Endothelial cell of umbilical vein (primary cell): ENCODE results near the gene ZNF366. TPM values are rescaled to one million over a fixed set of nuclear protein-coding genes. Genes with fewer than 3 reads are reported as not detected.

Experiments
- BruUV-seq: library from RNA; stranded (reverse); fragments of 400-500 nt; replicated peaks from 2 replicates; lab custom pipeline; 2021; lab: Mats Ljungman, UMichigan
- CTCF ChIA-PET: fragments of 300-600, 350-600 bp; sonication (Branson Sonifier 250); formaldehyde crosslinking; loops from one replicate; lab custom pipeline; 2021; ENCODE audit warnings: antibody characterized with exemption, inconsistent platforms; lab: Charles Lee
- POLR2A ChIA-PET: fragments of 300-600, 350-600 bp; sonication (Branson Sonifier 250); formaldehyde crosslinking; loops from one replicate; lab custom pipeline; 2021; ENCODE audit warnings: antibody characterized with exemption, inconsistent platforms; lab: Charles Lee
- DNase-seq: peaks from one replicate; pipeline ENCODE4 v3.0.0-alpha.2; 2011; ENCODE audit warnings: low read depth, low spot score
- FAIRE-seq: peaks from 2 replicates; lab custom pipeline; 2011; peaks lifted over from hg19 to GRCh38; lab: Jason Lieb, UNC
- H2AFZ ChIP-seq: 2 replicates; pipeline ENCODE4 v1.6.0; 2012; ENCODE audit warnings: low read depth, low read length, control low read depth, inconsistent platforms
- H3K27ac ChIP-seq: 2 replicates; pipeline ENCODE4 v1.5.1; 2011; ENCODE audit warnings: low read depth, mild to moderate bottlenecking, control low read depth, low read length, moderate library complexity; ENCODE audit not compliant: insufficient read depth
- H3K27me3 ChIP-seq, 2 experiments: 2 replicates each; pipeline versions ENCODE4 v1.6.0 to v1.6.1; 2011; ENCODE audit warnings: low read length in 2 of 2, mixed read lengths in 1 of 2; ENCODE audit not compliant: control insufficient read depth in 2 of 2, insufficient read depth in 2 of 2
- H3K36me3 ChIP-seq, 2 experiments: 2 replicates in 1 of 2; 3 replicates in 1 of 2; pipeline ENCODE4 v1.5.1; 2011; ENCODE audit warnings: low read length in 2 of 2, mild to moderate bottlenecking in 1 of 2, moderate library complexity in 1 of 2; ENCODE audit not compliant: control insufficient read depth in 2 of 2, insufficient read depth in 2 of 2; ENCODE audit errors: extremely low read depth in 1 of 2
- H3K4me1 ChIP-seq: 3 replicates; pipeline ENCODE4 v1.5.1; 2011; ENCODE audit warnings: mild to moderate bottlenecking, low read length; ENCODE audit not compliant: control insufficient read depth, insufficient read depth; ENCODE audit errors: extremely low read depth
- H3K4me2 ChIP-seq: 2 replicates; pipeline ENCODE4 v1.6.1; 2011; ENCODE audit warnings: low read length, control low read depth, mixed read lengths; ENCODE audit not compliant: insufficient read depth
- H3K4me3 ChIP-seq, 3 experiments: fragments of 200-600 bp in 1 of 3; sonication (generic), shearing (Covaris generic) in 1 of 3; replicated peaks in 1 of 3; 2 replicates each; pipeline ENCODE4 v1.5.1; 2011 to 2016; ENCODE audit warnings: control low read depth in 3 of 3, low read length in 3 of 3, mild to moderate bottlenecking in 2 of 3, inconsistent platforms in 1 of 3, low read depth in 1 of 3, moderate library complexity in 1 of 3; ENCODE audit not compliant: insufficient read depth in 1 of 3
- H3K79me2 ChIP-seq: 2 replicates; pipeline ENCODE4 v1.6.0; 2012; ENCODE audit warnings: low read length, inconsistent platforms; ENCODE audit not compliant: control insufficient read depth, insufficient read depth
- H3K9ac ChIP-seq: replicated peaks from 2 replicates; pipeline ENCODE3; 2011; ENCODE audit warnings: low read length, control low read depth; ENCODE audit not compliant: insufficient read depth; ENCODE audit errors: extremely low read depth
- H3K9me1 ChIP-seq: replicated peaks from 3 replicates; pipeline ENCODE4 v1.6.0; 2011; ENCODE audit warnings: mild to moderate bottlenecking, low read length; ENCODE audit not compliant: control insufficient read depth, insufficient read depth; ENCODE audit errors: extremely low read depth
- H3K9me3 ChIP-seq: replicated peaks from 2 replicates; pipeline ENCODE4 v1.5.1; 2012; ENCODE audit warnings: low read length, inconsistent platforms; ENCODE audit not compliant: control insufficient read depth, insufficient read depth
- H4K20me1 ChIP-seq: replicated peaks from 2 replicates; pipeline ENCODE3; 2011; ENCODE audit warnings: mild to moderate bottlenecking, low read length; ENCODE audit not compliant: control insufficient read depth, insufficient read depth; ENCODE audit errors: extremely low read depth
- EZH2 ChIP-seq: IDR thresholded peaks from 2 replicates; pipeline ENCODE4 v1.6.1; 2012; ENCODE audit warnings: borderline replicate concordance, low read depth, mild to moderate bottlenecking, moderate library complexity, low read length, inconsistent platforms; ENCODE audit not compliant: severe bottlenecking
- GATA2 ChIP-seq: IDR thresholded peaks from 2 replicates; pipeline ENCODE4 v1.7.0; 2011; ENCODE audit warnings: low read depth, mild to moderate bottlenecking, moderate library complexity, mixed read lengths, low read length; ENCODE audit not compliant: insufficient read length, insufficient read depth
- MYC ChIP-seq: IDR thresholded peaks from one replicate; pipeline ENCODE4 v1.6.1; 2011; ENCODE audit warnings: mild to moderate bottlenecking, low read depth, low read length
- POLR2AphosphoS5 ChIP-seq: IDR thresholded peaks from 2 replicates; pipeline ENCODE4 v1.6.1; 2012; ENCODE audit warnings: low read depth, mild to moderate bottlenecking, control low read depth, low read length, moderate library complexity; ENCODE audit not compliant: insufficient read depth
- dilution Hi-C: fragments of 300-500 bp; cut with MboI; formaldehyde crosslinking; loops from one replicate; pipeline ENCODE4 v1.15.0; 2019; ENCODE audit warnings: low sequenced_read_pairs; ENCODE audit not compliant: extremely low pct_ligation_motif_present
- intact Hi-C: fragments of 100-400 bp; cut with micrococcal nuclease; formaldehyde crosslinking; loops from one replicate; pipeline ENCODE4 v1.10.0; 2022
- polyA plus RNA-seq, 4 experiments: library from polyadenylated mRNA; depleted of rRNA in 3 of 4; stranded (reverse) in 3 of 4; unstranded in 1 of 4; fragments of >200 nt; gene quantifications; 2 replicates each; pipeline versions ENCODE4 v1.2.1 to v1.2.3, GENCODE V29; 2011 to 2012; ENCODE audit warnings: missing spikeins in 1 of 4
- total RNA-seq: library from RNA; stranded (reverse); gene quantifications from 2 replicates; pipeline ENCODE4 v1.2.3, GENCODE V29; 2021
- TF ChIP-seq, protein P1 (sequence below): IDR thresholded peaks from 2 replicates; pipeline ENCODE4 v1.6.1; 2011; ENCODE audit not compliant: insufficient read depth, insufficient read length
- TF ChIP-seq, protein P2 (sequence below), 2 donors: IDR thresholded peaks; 1 replicate in 1 of 2; 2 replicates in 1 of 2; pipeline ENCODE4 v1.5.1; 2011; ENCODE audit warnings: low read length in 2 of 2, mild to moderate bottlenecking in 2 of 2, moderate library complexity in 2 of 2, control low read depth in 1 of 2, inconsistent platforms in 1 of 2, low read depth in 1 of 2; ENCODE audit not compliant: insufficient read depth in 1 of 2; ENCODE audit errors: extremely low read depth in 1 of 2

The ZNF366 gene
- total and polyA plus RNA-seq, 2 donors (not counting 3 experiments of a cell fraction or from before 2014, with no cell fraction given), result 1.3 to 4.1 TPM

DNA sequence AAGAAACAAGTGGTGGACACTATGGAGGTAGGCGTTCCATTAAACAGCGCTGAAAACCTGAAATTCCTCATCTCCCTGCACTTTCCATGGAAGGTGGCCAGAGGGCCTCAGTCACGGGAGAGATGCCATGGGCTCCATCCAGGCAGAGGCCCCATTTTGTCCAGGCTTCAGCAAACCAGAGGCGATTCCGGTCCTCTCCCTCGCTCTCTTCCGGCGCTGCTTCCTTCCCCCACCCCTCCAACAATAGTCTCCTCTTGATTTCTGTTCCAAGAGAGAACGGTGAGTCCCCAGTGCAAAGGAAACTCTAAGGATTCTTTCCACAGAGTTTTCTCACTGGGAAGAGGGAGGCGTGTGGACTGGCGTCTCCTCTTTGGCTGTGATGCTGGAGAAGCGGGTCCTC is 7.5 kb downstream of the ZNF366 start:
- TF ChIP-seq POLR2AphosphoS5, result no peak
- no peak for TF ChIP-seq MYC
- TF ChIP-seq, protein P1, sequence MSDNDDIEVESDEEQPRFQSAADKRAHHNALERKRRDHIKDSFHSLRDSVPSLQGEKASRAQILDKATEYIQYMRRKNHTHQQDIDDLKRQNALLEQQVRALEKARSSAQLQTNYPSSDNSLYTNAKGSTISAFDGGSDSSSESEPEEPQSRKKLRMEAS, result no peak
- no peak for TF ChIP-seq GATA2
- TF ChIP-seq, protein P2, sequence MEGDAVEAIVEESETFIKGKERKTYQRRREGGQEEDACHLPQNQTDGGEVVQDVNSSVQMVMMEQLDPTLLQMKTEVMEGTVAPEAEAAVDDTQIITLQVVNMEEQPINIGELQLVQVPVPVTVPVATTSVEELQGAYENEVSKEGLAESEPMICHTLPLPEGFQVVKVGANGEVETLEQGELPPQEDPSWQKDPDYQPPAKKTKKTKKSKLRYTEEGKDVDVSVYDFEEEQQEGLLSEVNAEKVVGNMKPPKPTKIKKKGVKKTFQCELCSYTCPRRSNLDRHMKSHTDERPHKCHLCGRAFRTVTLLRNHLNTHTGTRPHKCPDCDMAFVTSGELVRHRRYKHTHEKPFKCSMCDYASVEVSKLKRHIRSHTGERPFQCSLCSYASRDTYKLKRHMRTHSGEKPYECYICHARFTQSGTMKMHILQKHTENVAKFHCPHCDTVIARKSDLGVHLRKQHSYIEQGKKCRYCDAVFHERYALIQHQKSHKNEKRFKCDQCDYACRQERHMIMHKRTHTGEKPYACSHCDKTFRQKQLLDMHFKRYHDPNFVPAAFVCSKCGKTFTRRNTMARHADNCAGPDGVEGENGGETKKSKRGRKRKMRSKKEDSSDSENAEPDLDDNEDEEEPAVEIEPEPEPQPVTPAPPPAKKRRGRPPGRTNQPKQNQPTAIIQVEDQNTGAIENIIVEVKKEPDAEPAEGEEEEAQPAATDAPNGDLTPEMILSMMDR (IDR thresholded peaks at IDR 0.05; ENCODE audit: extremely low read depth in 1 of 2, insufficient read depth in 1 of 2, low read depth in 1 of 2, low read length in 2 of 2), result peak in 1 of 2 donors; percentile 5
- no peak for TF ChIP-seq EZH2
- Histone ChIP-seq H3K79me2 (no peaks in the 10 kb centered on the region), H3K27me3 (no peaks in the 10 kb centered on the region), H3K36me3 (no peaks in the 10 kb centered on the region), H3K4me1 (peaks cover 32% of the 10 kb centered on the region), H4K20me1 (no peaks in the 10 kb centered on the region), H3K9ac (peak overlapping the region; percentile 8), H3K4me3 (no peak overlapping the region), H2AFZ (peak overlapping the region; percentile 79), H3K4me2 (peak overlapping the region; percentile 12), H3K27ac (peak overlapping the region; percentile 46), H3K9me3 (no peaks in the 10 kb centered on the region), H3K9me1 (no peaks in the 10 kb centered on the region)
- DNase-seq (peak; percentile 62), FAIRE-seq (peak; percentile 69)
- intact Hi-C loops, result loop anchor here (2.0 kb wide), 1 partner anchor 47 kb away; no protein-coding TSS in a partner anchor
- ChIA-PET CTCF (no interaction called here), POLR2A (no interaction called here)
- BruUV-seq, result no TSS peak
- dilution Hi-C loops, result no loop called here
